K562 (cell line): ENCODE measurements around the gene SLC5A2. TPM values are rescaled to one million over a fixed set of nuclear protein-coding genes. Genes with fewer than 3 reads are reported as not detected.

Source experiments
- CAMTA2 ChIP-seq: fragments of 250-450 bp; sonication (Bioruptor Pico); conservative IDR thresholded peaks from 2 replicates; pipeline ENCODE4 v1.5.1; 2022
- CHCHD3 ChIP-seq: fragments of 250-450 bp; sonication (Bioruptor Pico); IDR thresholded peaks from 2 replicates; pipeline ENCODE4 v2.1.2; 2022; ENCODE audit warnings: mild to moderate bottlenecking
- CHD2 ChIP-seq: IDR thresholded peaks from 2 replicates; pipeline ENCODE4 v1.6.1; 2011; ENCODE audit warnings: low read depth, low read length
- E2F1 ChIP-seq: sonication (generic); formaldehyde crosslinking; IDR thresholded peaks from 2 replicates; pipeline ENCODE4 v1.8.1; 2023; ENCODE audit warnings: mild to moderate bottlenecking, missing genetic modification reagents, moderate library complexity
- GABPB2 ChIP-seq: fragments of 250-450 bp; sonication (Bioruptor Pico); conservative IDR thresholded peaks from 2 replicates; pipeline ENCODE4 v1.5.1; 2021; ENCODE audit warnings: mild to moderate bottlenecking
- GATA2 ChIP-seq: sonication (generic); formaldehyde crosslinking; IDR thresholded peaks from 2 replicates; pipeline ENCODE4 v1.4.0; 2020; ENCODE audit warnings: mild to moderate bottlenecking, missing genetic modification reagents
- HMG20B ChIP-seq: fragments of 250-450 bp; sonication (Bioruptor Pico); IDR thresholded peaks from 2 replicates; pipeline ENCODE4 v1.5.0; 2021; ENCODE audit warnings: mild to moderate bottlenecking
- MAFF ChIP-seq: IDR thresholded peaks from 2 replicates; pipeline ENCODE4 v1.6.1; 2012; ENCODE audit warnings: low read length, improper control_type of control experiment
- NCOA1 ChIP-seq: fragments of 450-650 bp; IDR thresholded peaks from 2 replicates; pipeline ENCODE4 v1.6.1; 2016; ENCODE audit warnings: low read depth
- NUFIP1 ChIP-seq: fragments of 450-650 bp; IDR thresholded peaks from 2 replicates; pipeline ENCODE4 v1.6.1; 2018; ENCODE audit not compliant: partially characterized antibody
- PCBP1 ChIP-seq: fragments of 200-400 bp; formaldehyde crosslinking; IDR thresholded peaks from 2 replicates; pipeline ENCODE4 v1.6.1; 2018; ENCODE audit warnings: mild to moderate bottlenecking, low read depth, low read length; ENCODE audit not compliant: poor library complexity, severe bottlenecking
- PHB ChIP-seq: fragments of 250-450 bp; sonication (Bioruptor Pico); IDR thresholded peaks from 2 replicates; pipeline ENCODE4 v1.5.0; 2021
- RBBP5 ChIP-seq: fragments of 200-600 bp; sonication (generic); IDR thresholded peaks from 2 replicates; pipeline ENCODE4 v1.6.1; 2012; ENCODE audit warnings: borderline replicate concordance, mild to moderate bottlenecking, low read length, control low read depth, inconsistent platforms; ENCODE audit not compliant: insufficient read depth, poor library complexity, severe bottlenecking
- SMAD3 ChIP-seq: fragments of 450-650 bp; formaldehyde crosslinking; conservative IDR thresholded peaks from 2 replicates; pipeline ENCODE4 v1.4.0; 2020; ENCODE audit warnings: mild to moderate bottlenecking
- SOX6 ChIP-seq: fragments of 450-650 bp; IDR thresholded peaks from 2 replicates; pipeline ENCODE4 v1.6.1; 2014; ENCODE audit warnings: mild to moderate bottlenecking
- SREBF2 ChIP-seq: sonication (generic); formaldehyde crosslinking; IDR thresholded peaks from 2 replicates; pipeline ENCODE4 v1.4.0; 2020; ENCODE audit warnings: mild to moderate bottlenecking, missing genetic modification reagents
- TAF7 ChIP-seq: fragments of 450-650 bp; IDR thresholded peaks from 2 replicates; pipeline ENCODE4 v1.6.1; 2016; ENCODE audit warnings: missing genetic modification characterization, missing compliant biosample characterization
- TBL1XR1 ChIP-seq, 2 experiments: IDR thresholded peaks; 2 replicates each; pipeline ENCODE4 v1.6.1; 2012; ENCODE audit warnings: improper control_type of control experiment in 2 of 2, low read length in 2 of 2, mild to moderate bottlenecking in 1 of 2
- THRAP3 ChIP-seq: fragments of 450-650 bp; IDR thresholded peaks from 2 replicates; pipeline ENCODE4 v1.6.1; 2016; ENCODE audit warnings: mild to moderate bottlenecking, inconsistent platforms, borderline replicate concordance
- ZBTB33 ChIP-seq: sonication (generic); formaldehyde crosslinking; IDR thresholded peaks from 2 replicates; pipeline ENCODE4 v1.8.1; 2023; ENCODE audit warnings: mild to moderate bottlenecking, missing genetic modification reagents
- ZNF12 ChIP-seq: sonication (generic); formaldehyde crosslinking; IDR thresholded peaks from 2 replicates; pipeline ENCODE4 v1.4.0; 2020; ENCODE audit warnings: mild to moderate bottlenecking, missing genetic modification reagents
- ZNF124 ChIP-seq: sonication (generic); formaldehyde crosslinking; IDR thresholded peaks from 2 replicates; pipeline ENCODE4 v1.8.1; 2022; ENCODE audit warnings: missing genetic modification reagents
- ZNF143 ChIP-seq: sonication (generic); formaldehyde crosslinking; IDR thresholded peaks from 2 replicates; pipeline ENCODE4 v1.9.0; 2022; ENCODE audit warnings: mild to moderate bottlenecking, missing genetic modification reagents
- ZNF639 ChIP-seq, 2 experiments: fragments of 200-800 bp in 1 of 2; sonication (Bioruptor generic) in 1 of 2; sonication (generic) in 1 of 2; formaldehyde crosslinking in 1 of 2; IDR thresholded peaks in 1 of 2; conservative IDR thresholded peaks in 1 of 2; 2 replicates each; pipeline versions ENCODE4 v1.5.0 to v1.6.1; 2016 to 2020; ENCODE audit warnings: missing compliant biosample characterization in 1 of 2, missing genetic modification characterization in 1 of 2, missing genetic modification reagents in 1 of 2
- polyA plus RNA-seq, 8 experiments: library from polyadenylated mRNA; depleted of rRNA in 4 of 8; stranded (reverse) in 5 of 8; unstranded in 3 of 8; fragments of >200 nt; fragmentation: Nextera tagmentation in 2 of 8; fragmentation: Illumina TruSeq in 1 of 8; extraction: Ambion mirVana in 2 of 8; extraction: Trizol in 1 of 8; gene quantifications; 2 replicates each; pipeline versions ENCODE4 v1.2.1 to v1.2.3, GENCODE V29; 2011 to 2014; ENCODE audit warnings: inconsistent platforms in 1 of 8, missing spikeins in 1 of 8
- total RNA-seq, 7 experiments: library from RNA; depleted of rRNA in 6 of 7; stranded (reverse); fragments of >200 nt in 6 of 7; fragmentation: Illumina TruSeq in 2 of 7; extraction: Trizol in 2 of 7; gene quantifications; 2 replicates each; pipeline versions ENCODE4 v1.2.1 to v1.2.3, GENCODE V29; 2011 to 2021; ENCODE audit warnings: low replicate concordance in 1 of 7

Gene SLC5A2
- total and polyA plus RNA-seq, 9 of the 15 experiments (the other 6 are each of a cell fraction or from before 2014, with no cell fraction given): 0.07 to 2.7 (median 2.2) TPM; not detected in 6

GRCh38 chr16:31458844-31459686 is 23.9 kb upstream of the SLC5A2 start, which contains the start of gene ARMC5 (continued):
- TF ChIP-seq E2F1 (CRISPR knock-in tag): peak; percentile 85
- TF ChIP-seq CHCHD3 (CRISPR knock-in tag): no peak
- no peak for TF ChIP-seq THRAP3
- peak; percentile 33; the same call in 1 of the 2 replicates for TF ChIP-seq SOX6
- TF ChIP-seq SMAD3 (CRISPR knock-in tag): peak; percentile 87; the same call in 1 of the 2 replicates
- peak; percentile 95 for TF ChIP-seq ZNF143 (CRISPR knock-in tag)
- no peak; the same call in 1 of the 2 replicates for TF ChIP-seq CAMTA2 (CRISPR knock-in tag)
- no peak for TF ChIP-seq NUFIP1
- TF ChIP-seq NCOA1: no peak
- peak in 1 of 2 experiments; percentile 83; a peak in 2 of 4 replicates for TF ChIP-seq ZNF639 (CRISPR knock-in tag; conservative IDR thresholded peaks at IDR 0.05 in 1 of 2, IDR thresholded peaks at IDR 0.05 in 1 of 2)
- TF ChIP-seq ZBTB33 (CRISPR knock-in tag): no peak
- TF ChIP-seq TBL1XR1 (IDR thresholded peaks at IDR 0.05; ENCODE audit: low read length in 2 of 2): peak; percentile 26 to 77; a peak in 1 of 4 replicates
- no peak for TF ChIP-seq SREBF2 (CRISPR knock-in tag)
- TF ChIP-seq TAF7 (tag): peak; percentile 97
- no peak for TF ChIP-seq ZNF124 (CRISPR knock-in tag)
- 0 out of 2 replicates have a peak, but pooled peaks have one; percentile 30 for TF ChIP-seq CHD2
- TF ChIP-seq RBBP5: peak; percentile 60
- no peak for TF ChIP-seq GATA2 (CRISPR knock-in tag)
- no peak for TF ChIP-seq HMG20B (CRISPR knock-in tag)
- no peak for TF ChIP-seq GABPB2 (CRISPR knock-in tag)
- TF ChIP-seq PCBP1: peak; percentile 26
- TF ChIP-seq MAFF: no peak
- peak; percentile 52; the same call in 1 of the 2 replicates for TF ChIP-seq PHB (CRISPR knock-in tag)
- TF ChIP-seq ZNF12 (CRISPR knock-in tag): no peak; the same call in 1 of the 2 replicates
